HG03060 (cell line): ENCODE data around the gene ENTREP1.
"Not testable (repeated sequence)": the region's sequence is repeated elsewhere in the genome, so short reads cannot be mapped to it uniquely, and the experiment has no call there.

ENCODE experiments used
- ATAC-seq: cut with Tn5 transposase; IDR thresholded peaks from one replicate; pipeline ENCODE4 v1.9.1; 2021; ENCODE audit warnings: low read depth, moderate number of reproducible peaks; ENCODE audit not compliant: unreplicated experiment

ENTREP1 gene

GRCh38 chr9:69324549-69325401 lies at the start of gene ENTREP1:
TSS of gene ENTREP1 (plus strand) at chr9:69325215. CDS start at chr9:69325310, 95 bp downstream.
- ATAC-seq: no peak

DNA sequence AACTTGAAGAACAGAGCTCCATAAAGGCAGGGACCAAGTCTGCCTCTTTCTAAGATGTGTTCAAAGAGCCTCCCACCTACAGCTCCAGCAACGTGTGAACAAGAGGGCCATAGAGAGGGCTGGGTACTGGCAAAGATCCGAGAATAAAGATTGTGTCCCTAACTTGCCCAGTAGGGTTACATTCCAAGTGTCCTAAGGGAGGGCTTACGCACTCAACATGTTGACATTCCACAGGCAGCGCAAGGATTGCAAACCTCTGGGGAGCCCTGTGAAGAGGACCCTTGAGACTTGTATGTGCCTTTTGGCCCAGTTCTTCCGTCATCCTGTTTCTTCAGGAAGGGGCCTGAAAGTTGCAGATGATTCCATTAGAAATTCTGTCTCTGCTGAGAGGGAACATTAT lies 48.2 kb upstream of the ENTREP1 start:
- ATAC-seq: no peak

DNA sequence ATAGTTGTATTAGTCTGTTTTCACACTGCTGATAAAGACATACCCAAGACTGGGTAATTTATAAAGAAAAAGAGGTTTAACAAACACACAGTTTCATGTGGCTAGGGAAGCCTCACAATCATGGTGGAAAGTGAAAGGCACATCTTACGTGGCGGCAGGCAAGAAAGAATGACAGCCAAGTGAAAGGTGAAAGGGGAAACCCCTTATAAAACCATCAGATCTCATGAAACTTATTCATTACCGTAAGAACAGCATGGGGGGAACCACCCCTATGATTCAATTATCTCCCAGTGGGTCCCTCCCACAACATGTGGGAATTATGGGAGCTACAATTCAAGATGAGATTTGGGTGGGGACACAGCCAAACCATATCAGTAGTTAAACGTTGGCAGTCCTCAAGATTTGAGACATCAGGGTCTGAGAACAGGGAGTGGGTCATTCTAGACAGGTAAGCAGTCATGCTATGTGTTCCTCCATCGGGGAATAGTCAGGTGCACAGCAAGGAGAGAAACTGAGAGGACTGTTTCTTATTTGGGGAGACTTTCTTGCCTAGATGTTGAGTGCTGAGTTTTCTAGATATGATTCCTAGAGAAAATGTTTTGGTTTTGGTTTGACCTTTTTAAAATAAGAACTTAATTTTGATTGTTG lies 45.8 kb upstream of the ENTREP1 start:
- no peak for ATAC-seq

DNA sequence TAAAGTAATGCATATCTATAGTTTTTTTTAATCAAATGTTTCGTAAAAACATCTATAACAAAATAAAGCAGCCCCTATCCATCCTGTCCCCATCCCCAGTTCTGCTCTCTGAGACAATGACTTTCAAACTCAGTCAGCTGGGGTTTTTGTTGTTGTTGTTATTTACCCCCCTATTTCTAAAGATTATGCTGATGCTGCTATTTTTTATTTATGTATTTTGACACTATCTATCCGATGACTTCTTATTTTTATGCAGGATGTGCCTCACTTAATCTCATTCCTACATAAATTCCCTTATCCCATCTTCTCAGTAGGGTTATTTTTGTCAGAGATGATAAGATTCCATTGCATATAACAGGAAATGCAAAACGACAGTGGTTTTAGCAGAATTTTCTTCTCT lies 45.3 kb upstream of the ENTREP1 start:
- ATAC-seq: no peak

DNA sequence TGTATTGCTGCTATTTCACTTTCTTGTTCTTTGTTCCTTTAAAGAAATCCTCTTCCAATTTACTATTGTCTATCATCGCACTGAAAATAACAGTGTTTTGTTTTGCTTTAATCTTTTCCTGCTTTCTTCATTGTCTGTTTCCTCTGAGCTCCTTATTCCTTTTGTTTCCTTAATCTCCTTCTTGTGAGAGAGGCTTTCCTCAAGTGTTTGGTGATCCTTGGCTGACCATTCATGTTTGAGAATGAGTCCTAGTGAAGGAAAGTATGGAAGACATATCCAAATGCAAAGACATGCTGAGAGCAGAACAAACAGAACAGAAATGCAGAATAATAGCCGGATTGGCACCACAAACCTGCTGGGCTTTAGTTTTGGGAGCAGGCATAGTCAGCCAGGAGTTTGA lies 42.0 kb upstream of the ENTREP1 start:
- no peak for ATAC-seq

DNA sequence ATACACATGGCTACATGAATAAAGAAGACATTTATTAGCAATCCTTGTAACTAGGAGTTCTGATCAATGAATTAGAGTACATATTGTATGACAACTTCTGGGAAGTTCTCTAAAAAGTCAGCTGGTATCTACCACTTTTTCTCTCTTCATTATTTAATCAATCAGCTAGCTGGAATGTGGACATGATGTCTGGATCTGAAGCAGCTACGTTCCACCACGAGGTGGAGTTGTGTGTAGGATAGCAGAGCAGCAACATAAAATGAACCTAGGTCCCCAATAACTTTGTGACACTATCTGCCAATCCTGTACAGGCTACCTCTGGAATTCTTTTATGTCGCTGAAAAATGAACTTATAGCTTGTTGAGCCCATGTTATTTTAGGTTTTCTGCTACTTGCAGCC lies 32.9 kb upstream of the ENTREP1 start:
- ATAC-seq: no peak

GRCh38 chr9:69293156-69293555 lies 31.9 kb upstream of the ENTREP1 start:
- no peak for ATAC-seq

GRCh38 chr9:69295872-69296552 lies 29.0 kb upstream of the ENTREP1 start:
- ATAC-seq: no peak

GRCh38 chr9:69297300-69297980 lies 27.6 kb upstream of the ENTREP1 start:
- no peak for ATAC-seq

- no peak for ATAC-seq
Measured at GRCh38 chr9:69299315-69299714, 25.7 kb upstream of the ENTREP1 start.

DNA sequence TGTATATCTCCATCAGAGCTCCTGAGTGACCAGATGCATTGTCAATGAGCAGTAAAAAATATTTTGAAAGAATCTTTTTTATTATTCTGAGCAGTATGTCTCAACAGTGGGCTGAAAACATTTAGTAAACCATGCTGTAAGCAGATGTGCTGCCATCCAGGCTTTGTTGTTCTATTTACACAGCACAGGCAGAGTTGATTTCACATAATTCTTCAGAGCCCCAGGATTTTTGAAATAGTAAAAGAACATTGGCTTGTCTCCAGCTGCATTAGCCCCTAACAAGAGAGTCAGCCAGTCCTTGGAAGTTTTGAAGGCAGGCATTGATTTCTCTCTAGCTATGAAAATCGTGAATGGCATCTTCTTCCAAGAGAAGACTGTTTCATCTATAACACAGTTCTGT lies 25.2 kb upstream of the ENTREP1 start:
- ATAC-seq: no peak

- no peak for ATAC-seq
Measured at GRCh38 chr9:69303331-69303730, 21.7 kb upstream of the ENTREP1 start.

DNA sequence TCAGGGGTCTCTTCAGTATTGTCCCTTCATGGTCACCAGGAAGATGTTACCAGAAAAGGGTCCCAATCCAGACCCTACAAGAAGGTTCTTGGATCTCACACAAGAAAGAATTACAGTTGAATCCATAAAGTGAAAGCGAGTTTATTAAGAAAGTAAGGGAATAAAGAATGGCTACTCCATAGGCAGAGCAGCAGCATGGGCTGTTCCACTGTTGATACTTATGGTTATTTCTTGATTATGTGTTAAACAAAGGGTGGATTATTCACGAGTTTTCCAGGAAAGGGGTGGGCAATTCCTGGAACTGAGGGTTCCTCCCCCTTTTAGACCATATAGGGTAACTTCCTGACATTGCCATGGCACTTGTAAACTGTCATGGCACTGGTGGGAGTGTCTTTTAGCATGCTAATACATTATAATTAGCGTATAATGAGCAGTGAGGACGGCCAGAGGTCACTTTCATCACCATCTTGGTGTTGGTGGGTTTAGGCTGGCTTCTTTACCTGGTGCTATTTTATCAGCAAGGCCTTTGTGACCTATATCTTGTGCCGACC lies 18.0 kb upstream of the ENTREP1 start:
- ATAC-seq: not testable (repeated sequence)

DNA sequence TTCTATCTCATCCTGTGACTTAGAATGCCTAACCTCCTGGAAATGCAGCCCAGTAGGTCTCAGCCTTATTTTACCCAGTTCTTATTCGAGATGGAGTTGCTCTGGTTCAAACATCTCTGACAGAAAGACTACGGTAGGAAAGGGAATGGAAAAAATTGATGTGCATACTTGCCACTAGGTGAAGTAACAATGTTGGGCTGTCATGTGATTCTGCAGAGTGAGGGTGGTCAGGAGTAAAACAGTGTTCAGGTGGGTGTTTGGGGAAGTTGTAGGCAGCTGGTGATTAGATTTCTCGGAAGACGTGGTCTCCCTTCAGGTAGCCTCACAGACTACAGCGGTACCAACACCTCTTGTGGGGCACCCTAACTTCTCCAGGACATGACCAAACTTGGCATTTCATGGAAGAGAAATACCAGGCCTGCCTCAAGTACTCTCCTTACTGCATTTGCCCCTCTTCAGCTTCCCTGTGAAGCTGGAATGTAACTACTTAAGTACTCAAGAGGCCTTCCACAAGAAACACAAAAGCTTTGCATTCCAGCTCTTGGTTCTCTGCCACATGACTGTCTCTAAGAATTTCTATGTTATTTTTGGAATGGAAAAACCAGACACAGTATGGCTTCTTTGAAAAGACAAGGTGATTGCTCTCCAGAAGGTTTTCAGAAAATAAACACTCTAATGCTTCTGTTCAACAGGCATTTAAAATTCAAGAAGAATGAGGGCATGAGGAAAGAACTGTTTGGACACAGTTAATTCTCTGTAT lies 17.4 kb upstream of the ENTREP1 start:
- no peak for ATAC-seq

DNA sequence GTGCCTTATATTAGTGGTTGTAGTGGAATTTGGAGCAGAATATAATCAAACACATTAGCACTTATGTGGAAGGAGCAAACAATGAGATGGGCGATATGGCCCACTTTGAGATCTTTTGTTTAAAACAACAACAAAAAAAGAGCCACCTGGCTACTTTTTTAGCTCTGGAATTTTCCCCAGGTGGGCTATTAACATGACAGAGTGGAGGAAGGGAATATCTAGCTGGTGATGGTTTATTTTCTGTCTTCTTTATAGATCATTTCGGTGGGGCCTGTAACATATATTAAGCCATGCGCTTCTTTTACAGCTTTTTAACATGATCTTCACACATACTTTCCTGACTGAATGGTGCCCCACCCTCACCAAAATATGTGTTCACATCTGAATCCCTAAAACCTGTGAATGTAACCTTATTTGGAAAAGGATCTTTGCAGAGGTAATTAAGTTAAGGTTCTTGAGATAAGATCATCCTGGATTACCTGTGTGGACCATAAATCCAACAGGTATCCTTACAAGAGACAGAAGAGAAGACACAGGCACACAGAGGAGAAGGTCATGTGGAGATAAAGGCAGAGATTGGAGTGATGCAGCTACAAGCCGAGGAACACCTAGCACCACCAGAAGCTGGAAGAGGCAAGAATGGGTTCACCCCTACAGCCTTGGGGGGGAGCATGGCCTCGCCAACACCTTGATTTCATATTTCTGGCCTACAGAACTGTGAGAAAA lies 16.6 kb upstream of the ENTREP1 start:
- ATAC-seq: no peak

DNA sequence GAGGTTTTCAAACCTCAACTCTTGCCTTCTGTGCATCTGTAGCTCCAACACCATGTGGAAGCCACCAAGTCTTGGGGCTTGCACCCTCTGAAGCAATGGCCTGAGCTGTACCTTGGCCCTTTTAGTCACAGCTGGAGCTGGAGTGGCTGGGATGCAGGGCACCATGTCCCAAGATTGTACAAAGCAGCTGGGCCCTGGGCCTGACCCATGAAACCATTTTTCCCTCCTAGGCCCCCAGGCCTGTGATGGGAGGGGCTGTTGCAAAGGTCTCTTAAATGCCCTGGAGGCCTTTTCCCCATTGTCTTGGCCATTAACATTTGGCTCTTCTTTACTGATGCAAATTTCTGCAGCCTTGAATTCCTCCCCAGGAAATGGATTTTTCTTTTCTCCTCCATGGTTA lies 11.8 kb upstream of the ENTREP1 start:
- no peak for ATAC-seq

GRCh38 chr9:69314547-69314946 lies 10.5 kb upstream of the ENTREP1 start:
- no peak for ATAC-seq

DNA sequence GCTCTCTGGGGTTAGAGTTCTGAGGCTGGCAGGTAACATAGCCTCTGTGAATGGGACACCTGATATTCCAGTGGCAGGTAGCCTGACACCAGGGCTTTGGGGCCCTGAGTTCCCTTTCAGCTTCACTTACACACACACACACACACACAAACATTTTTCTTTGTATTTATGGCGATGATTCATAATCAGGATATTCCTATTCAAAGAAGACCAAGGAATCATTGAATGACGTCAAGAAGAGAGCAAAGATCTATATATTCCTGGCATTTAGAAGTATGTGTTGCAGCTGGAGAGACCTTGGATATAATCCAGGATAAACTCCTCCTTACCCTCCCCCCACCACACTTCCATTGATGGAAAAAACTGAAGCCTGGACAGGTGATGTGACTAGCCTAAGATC lies 7.9 kb upstream of the ENTREP1 start:
- no peak for ATAC-seq

- peak; percentile 95 for ATAC-seq
Measured at GRCh38 chr9:69317894-69318293, 7.1 kb upstream of the ENTREP1 start.
